ENCODE data around the gene DMC1. TPM values are rescaled to one million over a fixed set of nuclear protein-coding genes. Genes with fewer than 3 reads are reported as not detected.

The DMC1 gene
- total and polyA plus RNA-seq, 2 experiments from 2014 or later, result 5.0 to 18.5 TPM

DNA sequence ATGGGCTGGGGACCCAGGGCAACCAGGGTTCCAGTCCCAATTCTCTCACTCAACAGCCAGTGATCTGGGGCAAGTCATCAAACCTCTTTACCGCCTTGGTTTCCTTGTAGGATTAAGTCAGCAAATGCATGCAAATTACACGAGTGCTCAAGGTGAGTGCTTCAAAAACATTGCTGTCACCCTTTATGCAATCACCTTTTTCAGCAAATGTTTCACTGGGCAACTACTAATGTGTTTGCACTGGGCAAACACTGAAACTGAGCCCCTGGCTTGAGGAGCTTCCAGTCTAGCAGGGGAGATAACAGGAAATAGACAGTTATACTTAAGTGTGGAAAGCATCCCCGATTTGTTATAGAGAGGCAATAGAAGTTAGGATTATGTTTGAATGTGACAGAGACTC is 37.7 kb upstream of the DMC1 start:
- H3K4me3 ChIP-seq, result no peak overlapping the region
- Mint-ChIP-seq H3K27me3 (ENCODE audit: insufficient read depth, low read depth, poor library complexity) (peaks cover 3% of the 10 kb centered on the region), H3K4me3 (no peak overlapping the region), H3K36me3 (ENCODE audit: low read depth) (0 out of 3 replicates have a peak, but pooled peaks cover 3% of the 10 kb centered on the region), H3K4me1 (no peaks in the 10 kb centered on the region), H3K9me3 (no peaks in the 10 kb centered on the region), H3K27ac (no peak overlapping the region)
- H3K36me3 ChIP-seq (ENCODE audit: insufficient read depth), result no peaks in the 10 kb centered on the region
- H3K79me2 ChIP-seq (replicated peaks; ENCODE audit: insufficient read depth), result no peaks in the 10 kb centered on the region
- no peaks in the 10 kb centered on the region for H3K9me2 ChIP-seq (ENCODE audit: insufficient read depth)
- H3K4me2 ChIP-seq, result no peak overlapping the region
- H3K27me3 ChIP-seq (ENCODE audit: insufficient read depth), result no peaks in the 10 kb centered on the region
- no peak for ATAC-seq
- no peak overlapping the region for H3K27ac ChIP-seq (ENCODE audit: low read depth)
- no peaks in the 10 kb centered on the region; the same call in 1 of the 2 replicates for H3F3A ChIP-seq (replicated peaks; ENCODE audit: low read depth)
- DNase-seq (ENCODE audit: low spot score), result no peak
- 0 out of 2 replicates have a peak, but pooled peaks cover 3% of the 10 kb centered on the region for H4K20me1 ChIP-seq (replicated peaks; ENCODE audit: insufficient read depth)
- TF ChIP-seq EZH2phosphoT487 (IDR thresholded peaks at IDR 0.05; ENCODE audit: unreplicated experiment) (no peak), ZNF331 (CRISPR knock-in tag; IDR thresholded peaks at IDR 0.05; ENCODE audit: low read depth) (no peak), CREB1 (CRISPR knock-in tag; IDR thresholded peaks at IDR 0.05; ENCODE audit: low read depth) (no peak), JUNB (IDR thresholded peaks at IDR 0.05; ENCODE audit: unreplicated experiment) (no peak)
- TF ChIP-seq, protein P1, sequence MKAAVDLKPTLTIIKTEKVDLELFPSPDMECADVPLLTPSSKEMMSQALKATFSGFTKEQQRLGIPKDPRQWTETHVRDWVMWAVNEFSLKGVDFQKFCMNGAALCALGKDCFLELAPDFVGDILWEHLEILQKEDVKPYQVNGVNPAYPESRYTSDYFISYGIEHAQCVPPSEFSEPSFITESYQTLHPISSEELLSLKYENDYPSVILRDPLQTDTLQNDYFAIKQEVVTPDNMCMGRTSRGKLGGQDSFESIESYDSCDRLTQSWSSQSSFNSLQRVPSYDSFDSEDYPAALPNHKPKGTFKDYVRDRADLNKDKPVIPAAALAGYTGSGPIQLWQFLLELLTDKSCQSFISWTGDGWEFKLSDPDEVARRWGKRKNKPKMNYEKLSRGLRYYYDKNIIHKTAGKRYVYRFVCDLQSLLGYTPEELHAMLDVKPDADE (IDR thresholded peaks at IDR 0.05), result no peak
- H3K4me1 ChIP-seq (ENCODE audit: insufficient read depth), result no peaks in the 10 kb centered on the region
- H2AFZ ChIP-seq, result no peak overlapping the region

DNA sequence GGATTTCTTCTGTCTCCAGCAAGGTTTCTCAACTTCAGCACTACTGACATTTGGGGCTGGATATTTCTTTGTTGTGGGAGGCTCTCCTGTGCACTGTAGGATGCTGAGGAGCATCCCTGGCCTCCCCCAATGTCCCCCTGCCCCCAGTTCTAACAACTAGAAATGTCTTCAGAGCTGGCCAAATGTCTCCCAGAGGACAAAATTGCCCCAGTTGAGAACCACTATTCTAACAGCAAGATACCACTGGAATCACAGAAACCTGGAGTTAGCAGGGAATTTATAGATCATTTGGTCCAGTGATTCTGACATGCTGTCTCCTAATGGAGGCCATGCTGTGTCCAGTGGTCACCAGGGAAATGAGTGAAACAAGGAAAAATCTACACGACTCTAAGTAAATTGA is 32.2 kb upstream of the DMC1 start:
- H3K4me1 Mint-ChIP-seq, result peaks cover 4% of the 10 kb centered on the region; the same call in 1 of the 3 replicates
- no peaks in the 10 kb centered on the region for H3K27me3 ChIP-seq (ENCODE audit: insufficient read depth)
- H3K4me2 ChIP-seq, result no peak overlapping the region
- H3K36me3 ChIP-seq (ENCODE audit: insufficient read depth), result no peaks in the 10 kb centered on the region
- H3K79me2 ChIP-seq (replicated peaks; ENCODE audit: insufficient read depth), result no peaks in the 10 kb centered on the region
- no peaks in the 10 kb centered on the region; the same call in 1 of the 2 replicates for H3F3A ChIP-seq (replicated peaks; ENCODE audit: low read depth)
- no peaks in the 10 kb centered on the region for H3K9me3 Mint-ChIP-seq
- no peaks in the 10 kb centered on the region for H3K36me3 Mint-ChIP-seq (ENCODE audit: low read depth)
- no peak overlapping the region for H2AFZ ChIP-seq
- no peak overlapping the region for H3K4me3 ChIP-seq
- H3K9me2 ChIP-seq (ENCODE audit: insufficient read depth), result no peaks in the 10 kb centered on the region
- H3K27me3 Mint-ChIP-seq (ENCODE audit: insufficient read depth, low read depth, poor library complexity), result peaks cover 5% of the 10 kb centered on the region
- H3K27ac ChIP-seq (ENCODE audit: low read depth), result no peak overlapping the region
- 0 out of 2 replicates have a peak, but pooled peaks cover 3% of the 10 kb centered on the region for H4K20me1 ChIP-seq (replicated peaks; ENCODE audit: insufficient read depth)
- no peak for ATAC-seq
- no peak overlapping the region for H3K27ac Mint-ChIP-seq
- H3K4me3 Mint-ChIP-seq, result no peak overlapping the region
- no peak for DNase-seq (ENCODE audit: low spot score)
- H3K4me1 ChIP-seq (ENCODE audit: insufficient read depth), result no peaks in the 10 kb centered on the region
- TF ChIP-seq JUNB (IDR thresholded peaks at IDR 0.05; ENCODE audit: unreplicated experiment), result no peak
- TF ChIP-seq CREB1 (CRISPR knock-in tag; IDR thresholded peaks at IDR 0.05; ENCODE audit: low read depth), result no peak
- TF ChIP-seq, protein P2, sequence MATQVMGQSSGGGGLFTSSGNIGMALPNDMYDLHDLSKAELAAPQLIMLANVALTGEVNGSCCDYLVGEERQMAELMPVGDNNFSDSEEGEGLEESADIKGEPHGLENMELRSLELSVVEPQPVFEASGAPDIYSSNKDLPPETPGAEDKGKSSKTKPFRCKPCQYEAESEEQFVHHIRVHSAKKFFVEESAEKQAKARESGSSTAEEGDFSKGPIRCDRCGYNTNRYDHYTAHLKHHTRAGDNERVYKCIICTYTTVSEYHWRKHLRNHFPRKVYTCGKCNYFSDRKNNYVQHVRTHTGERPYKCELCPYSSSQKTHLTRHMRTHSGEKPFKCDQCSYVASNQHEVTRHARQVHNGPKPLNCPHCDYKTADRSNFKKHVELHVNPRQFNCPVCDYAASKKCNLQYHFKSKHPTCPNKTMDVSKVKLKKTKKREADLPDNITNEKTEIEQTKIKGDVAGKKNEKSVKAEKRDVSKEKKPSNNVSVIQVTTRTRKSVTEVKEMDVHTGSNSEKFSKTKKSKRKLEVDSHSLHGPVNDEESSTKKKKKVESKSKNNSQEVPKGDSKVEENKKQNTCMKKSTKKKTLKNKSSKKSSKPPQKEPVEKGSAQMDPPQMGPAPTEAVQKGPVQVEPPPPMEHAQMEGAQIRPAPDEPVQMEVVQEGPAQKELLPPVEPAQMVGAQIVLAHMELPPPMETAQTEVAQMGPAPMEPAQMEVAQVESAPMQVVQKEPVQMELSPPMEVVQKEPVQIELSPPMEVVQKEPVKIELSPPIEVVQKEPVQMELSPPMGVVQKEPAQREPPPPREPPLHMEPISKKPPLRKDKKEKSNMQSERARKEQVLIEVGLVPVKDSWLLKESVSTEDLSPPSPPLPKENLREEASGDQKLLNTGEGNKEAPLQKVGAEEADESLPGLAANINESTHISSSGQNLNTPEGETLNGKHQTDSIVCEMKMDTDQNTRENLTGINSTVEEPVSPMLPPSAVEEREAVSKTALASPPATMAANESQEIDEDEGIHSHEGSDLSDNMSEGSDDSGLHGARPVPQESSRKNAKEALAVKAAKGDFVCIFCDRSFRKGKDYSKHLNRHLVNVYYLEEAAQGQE (IDR thresholded peaks at IDR 0.05; ENCODE audit: unreplicated experiment), result no peak
- TF ChIP-seq, protein P3, sequence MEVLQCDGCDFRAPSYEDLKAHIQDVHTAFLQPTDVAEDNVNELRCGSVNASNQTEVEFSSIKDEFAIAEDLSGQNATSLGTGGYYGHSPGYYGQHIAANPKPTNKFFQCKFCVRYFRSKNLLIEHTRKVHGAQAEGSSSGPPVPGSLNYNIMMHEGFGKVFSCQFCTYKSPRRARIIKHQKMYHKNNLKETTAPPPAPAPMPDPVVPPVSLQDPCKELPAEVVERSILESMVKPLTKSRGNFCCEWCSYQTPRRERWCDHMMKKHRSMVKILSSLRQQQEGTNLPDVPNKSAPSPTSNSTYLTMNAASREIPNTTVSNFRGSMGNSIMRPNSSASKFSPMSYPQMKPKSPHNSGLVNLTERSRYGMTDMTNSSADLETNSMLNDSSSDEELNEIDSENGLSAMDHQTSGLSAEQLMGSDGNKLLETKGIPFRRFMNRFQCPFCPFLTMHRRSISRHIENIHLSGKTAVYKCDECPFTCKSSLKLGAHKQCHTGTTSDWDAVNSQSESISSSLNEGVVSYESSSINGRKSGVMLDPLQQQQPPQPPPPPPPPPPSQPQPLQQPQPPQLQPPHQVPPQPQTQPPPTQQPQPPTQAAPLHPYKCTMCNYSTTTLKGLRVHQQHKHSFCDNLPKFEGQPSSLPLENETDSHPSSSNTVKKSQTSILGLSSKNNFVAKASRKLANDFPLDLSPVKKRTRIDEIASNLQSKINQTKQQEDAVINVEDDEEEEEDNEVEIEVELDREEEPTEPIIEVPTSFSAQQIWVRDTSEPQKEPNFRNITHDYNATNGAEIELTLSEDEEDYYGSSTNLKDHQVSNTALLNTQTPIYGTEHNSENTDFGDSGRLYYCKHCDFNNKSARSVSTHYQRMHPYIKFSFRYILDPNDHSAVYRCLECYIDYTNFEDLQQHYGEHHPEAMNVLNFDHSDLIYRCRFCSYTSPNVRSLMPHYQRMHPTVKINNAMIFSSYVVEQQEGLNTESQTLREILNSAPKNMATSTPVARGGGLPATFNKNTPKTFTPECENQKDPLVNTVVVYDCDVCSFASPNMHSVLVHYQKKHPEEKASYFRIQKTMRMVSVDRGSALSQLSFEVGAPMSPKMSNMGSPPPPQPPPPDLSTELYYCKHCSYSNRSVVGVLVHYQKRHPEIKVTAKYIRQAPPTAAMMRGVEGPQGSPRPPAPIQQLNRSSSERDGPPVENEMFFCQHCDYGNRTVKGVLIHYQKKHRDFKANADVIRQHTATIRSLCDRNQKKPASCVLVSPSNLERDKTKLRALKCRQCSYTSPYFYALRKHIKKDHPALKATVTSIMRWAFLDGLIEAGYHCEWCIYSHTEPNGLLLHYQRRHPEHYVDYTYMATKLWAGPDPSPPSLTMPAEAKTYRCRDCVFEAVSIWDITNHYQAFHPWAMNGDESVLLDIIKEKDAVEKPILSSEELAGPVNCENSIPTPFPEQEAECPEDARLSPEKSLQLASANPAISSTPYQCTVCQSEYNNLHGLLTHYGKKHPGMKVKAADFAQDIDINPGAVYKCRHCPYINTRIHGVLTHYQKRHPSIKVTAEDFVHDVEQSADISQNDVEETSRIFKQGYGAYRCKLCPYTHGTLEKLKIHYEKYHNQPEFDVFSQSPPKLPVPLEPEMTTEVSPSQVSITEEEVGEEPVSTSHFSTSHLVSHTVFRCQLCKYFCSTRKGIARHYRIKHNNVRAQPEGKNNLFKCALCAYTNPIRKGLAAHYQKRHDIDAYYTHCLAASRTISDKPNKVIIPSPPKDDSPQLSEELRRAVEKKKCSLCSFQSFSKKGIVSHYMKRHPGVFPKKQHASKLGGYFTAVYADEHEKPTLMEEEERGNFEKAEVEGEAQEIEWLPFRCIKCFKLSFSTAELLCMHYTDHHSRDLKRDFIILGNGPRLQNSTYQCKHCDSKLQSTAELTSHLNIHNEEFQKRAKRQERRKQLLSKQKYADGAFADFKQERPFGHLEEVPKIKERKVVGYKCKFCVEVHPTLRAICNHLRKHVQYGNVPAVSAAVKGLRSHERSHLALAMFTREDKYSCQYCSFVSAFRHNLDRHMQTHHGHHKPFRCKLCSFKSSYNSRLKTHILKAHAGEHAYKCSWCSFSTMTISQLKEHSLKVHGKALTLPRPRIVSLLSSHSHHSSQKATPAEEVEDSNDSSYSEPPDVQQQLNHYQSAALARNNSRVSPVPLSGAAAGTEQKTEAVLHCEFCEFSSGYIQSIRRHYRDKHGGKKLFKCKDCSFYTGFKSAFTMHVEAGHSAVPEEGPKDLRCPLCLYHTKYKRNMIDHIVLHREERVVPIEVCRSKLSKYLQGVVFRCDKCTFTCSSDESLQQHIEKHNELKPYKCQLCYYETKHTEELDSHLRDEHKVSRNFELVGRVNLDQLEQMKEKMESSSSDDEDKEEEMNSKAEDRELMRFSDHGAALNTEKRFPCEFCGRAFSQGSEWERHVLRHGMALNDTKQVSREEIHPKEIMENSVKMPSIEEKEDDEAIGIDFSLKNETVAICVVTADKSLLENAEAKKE (CRISPR knock-in tag; IDR thresholded peaks at IDR 0.05), result no peak
- no peak for TF ChIP-seq ZNF331 (CRISPR knock-in tag; IDR thresholded peaks at IDR 0.05; ENCODE audit: low read depth)
- no peak for TF ChIP-seq POLR2AphosphoS5 (IDR thresholded peaks at IDR 0.05; ENCODE audit: low read depth)
- TF ChIP-seq EZH2 (IDR thresholded peaks at IDR 0.05; ENCODE audit: low read depth, unreplicated experiment), result no peak
